AG04449 (cell line): ENCODE data around the gene COL12A1.

ENCODE experiments used
- CTCF ChIA-PET: fragments of 350-600 bp; formaldehyde crosslinking; extraction: SDS; loops from one replicate; lab custom pipeline; 2021; ENCODE audit warnings: antibody characterized with exemption; lab: Yijun Ruan, JAX
- POLR2A ChIA-PET: fragments of 400-600, 350-600 bp; formaldehyde crosslinking; extraction: SDS; loops from one replicate; lab custom pipeline; 2020; ENCODE audit warnings: antibody characterized with exemption, inconsistent platforms; lab: Yijun Ruan, JAX
- DNase-seq: peaks from one replicate; pipeline ENCODE4 v3.0.0-alpha.2; 2010; ENCODE audit warnings: low read depth, low spot score
- H3K4me3 ChIP-seq: 2 replicates; pipeline ENCODE4 v1.5.1; 2011; ENCODE audit warnings: low read depth, mild to moderate bottlenecking, control low read depth, low read length
- CTCF ChIP-seq: IDR thresholded peaks from one replicate; pipeline ENCODE4 v1.5.1; 2011; ENCODE audit warnings: mild to moderate bottlenecking, moderate library complexity, low read length, control low read depth, inconsistent platforms; ENCODE audit not compliant: insufficient read depth; ENCODE audit errors: missing control alignments

COL12A1 gene

GRCh38 chr6:75128878-75129570 is 76.8 kb downstream of the COL12A1 start:
- POLR2A ChIA-PET = no interaction called here
- TF ChIP-seq CTCF = no peak
- CTCF ChIA-PET = no interaction called here

DNA sequence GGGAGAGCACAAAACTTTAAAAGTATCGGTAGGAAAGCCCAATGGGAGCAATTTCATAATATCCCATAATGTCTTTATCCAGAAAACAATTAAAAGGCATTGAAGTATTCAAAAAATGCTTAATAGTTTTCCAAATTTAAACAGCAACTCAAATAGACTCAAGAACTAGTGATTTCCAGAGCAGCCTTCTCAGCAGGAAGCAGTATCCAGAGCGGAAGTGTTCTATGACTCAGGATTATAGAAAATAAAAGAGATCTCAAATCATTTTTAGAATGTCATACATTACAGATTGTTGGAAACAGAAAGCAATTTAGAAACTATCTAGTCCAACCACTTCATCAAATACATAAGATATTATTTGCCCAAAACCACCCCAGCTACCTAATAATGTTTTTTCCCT is 79.3 kb downstream of the COL12A1 start:
- CTCF ChIA-PET = no interaction called here

More at GRCh38 chr6:75128878-75129570, 76.8 kb downstream of the COL12A1 start:
- H3K4me3 ChIP-seq = no peak overlapping the region
- DNase-seq = no peak

DNA sequence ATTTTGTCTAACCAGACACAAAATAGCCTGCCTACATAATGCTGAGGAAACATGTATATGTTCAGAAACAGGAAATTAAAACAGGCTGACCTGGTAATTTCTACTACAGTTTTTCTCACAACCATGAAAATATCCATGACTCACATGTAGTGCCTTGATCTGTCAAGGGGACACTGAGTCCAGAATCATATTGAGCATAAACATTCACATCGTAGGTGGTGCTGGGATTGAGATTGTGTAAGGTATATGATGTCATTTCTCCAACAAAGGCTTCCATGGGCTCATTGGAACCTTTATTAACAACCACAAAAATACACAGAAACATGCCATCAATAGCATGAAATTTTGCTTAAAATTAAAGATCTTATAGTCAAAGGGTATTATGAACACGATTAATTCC is 80.9 kb downstream of the COL12A1 start:
- no peak overlapping the region for H3K4me3 ChIP-seq
- CTCF ChIA-PET = no interaction called here
- DNase-seq = no peak
- no peak for TF ChIP-seq CTCF
- POLR2A ChIA-PET = no interaction called here

More for the DNA sequence above, 79.3 kb downstream of the COL12A1 start:
- H3K4me3 ChIP-seq = no peak overlapping the region
- POLR2A ChIA-PET = no interaction called here
- DNase-seq = no peak
- TF ChIP-seq CTCF = no peak

- DNase-seq = no peak
- TF ChIP-seq CTCF = no peak
- ChIA-PET POLR2A (no interaction called here), CTCF (interaction anchor here (1.0 kb wide), 1 partner anchor 85 kb away, joined by 3 read pairs; no protein-coding TSS in a partner anchor)
- no peak overlapping the region for H3K4me3 ChIP-seq
Observed at GRCh38 chr6:75124085-75124484, 81.8 kb downstream of the COL12A1 start.

DNA sequence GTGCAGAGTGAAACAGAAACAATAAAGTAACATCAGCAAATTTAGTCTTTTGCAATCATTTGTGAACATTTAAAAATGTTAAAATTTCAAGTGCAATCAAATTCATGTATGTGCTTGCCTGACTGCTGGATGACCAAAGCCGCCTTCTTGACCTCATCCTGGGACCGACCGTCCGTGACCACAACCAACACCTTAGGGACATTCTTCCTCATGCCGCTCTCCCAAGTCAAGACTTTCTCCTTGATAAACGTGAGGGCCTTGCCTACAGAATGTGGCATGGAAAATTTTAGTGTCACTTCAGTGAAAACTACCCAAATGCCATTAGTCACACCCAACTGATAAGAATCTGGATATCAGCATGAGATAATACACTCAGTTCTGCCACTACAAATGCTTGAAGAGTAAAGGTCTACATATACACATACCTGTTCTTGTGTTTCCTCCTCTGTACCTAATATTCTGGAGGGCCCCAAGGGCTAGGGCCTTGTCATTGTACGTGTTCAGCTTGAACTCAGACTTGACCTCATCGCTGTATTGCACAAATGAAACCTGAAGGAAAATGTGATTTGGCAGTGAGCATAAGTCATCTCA is 86.8 kb downstream of the COL12A1 start:
- CTCF ChIA-PET = interaction anchor here (1.1 to 1.4 kb wide), 2 partner anchors 16 to 90 kb away, joined by 3 to 5 read pairs; no protein-coding TSS in a partner anchor
- POLR2A ChIA-PET = no interaction called here
- no peak for DNase-seq
- no peak for TF ChIP-seq CTCF
- no peak overlapping the region for H3K4me3 ChIP-seq

DNA sequence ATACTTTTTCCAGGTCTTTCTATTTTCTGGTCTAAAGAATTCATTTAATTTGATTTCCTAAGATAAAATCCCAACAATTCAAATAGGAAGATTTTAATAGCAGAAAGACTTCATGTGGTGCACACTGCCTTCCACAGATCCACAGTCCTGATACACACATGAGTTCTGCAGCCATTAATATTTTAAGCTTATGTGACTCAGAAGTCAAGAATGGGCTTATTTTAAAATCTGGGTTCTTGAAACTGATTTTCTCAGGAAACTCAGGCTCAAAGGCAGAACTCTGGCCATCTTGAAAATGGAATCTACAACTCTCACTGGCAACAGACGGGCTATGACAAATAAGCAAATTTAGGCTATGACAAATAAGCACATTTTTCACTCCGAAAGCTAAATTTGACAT is 88.2 kb downstream of the COL12A1 start:
- CTCF ChIA-PET = interaction anchor here (1.2 kb wide), 1 partner anchor 10 kb away, joined by 4 read pairs; no protein-coding TSS in a partner anchor
- H3K4me3 ChIP-seq = no peak overlapping the region
- no peak for DNase-seq
- POLR2A ChIA-PET = interaction anchor here (0.7 kb wide), 1 partner anchor 88 kb away, joined by 3 read pairs; the partner anchor contains the start of gene COL12A1
- no peak for TF ChIP-seq CTCF
